HepG2 (cell line): Measurements from ENCODE around the gene TAMALIN.

Source experiments
- ELF1 ChIP-seq: sonication (generic); formaldehyde crosslinking; IDR thresholded peaks from 2 replicates; pipeline ENCODE4 v1.4.0; 2020; ENCODE audit warnings: missing genetic modification reagents
- ZFX ChIP-seq: sonication (generic); formaldehyde crosslinking; IDR thresholded peaks from 2 replicates; pipeline ENCODE4 v1.4.0; 2020; ENCODE audit warnings: mild to moderate bottlenecking, low read depth, missing genetic modification reagents, moderate library complexity
- TF ChIP-seq, protein P1 (sequence below): sonication (generic); formaldehyde crosslinking; IDR thresholded peaks from 2 replicates; pipeline ENCODE4 v1.5.0; 2020; ENCODE audit warnings: mild to moderate bottlenecking, missing genetic modification reagents, moderate library complexity

DNA sequence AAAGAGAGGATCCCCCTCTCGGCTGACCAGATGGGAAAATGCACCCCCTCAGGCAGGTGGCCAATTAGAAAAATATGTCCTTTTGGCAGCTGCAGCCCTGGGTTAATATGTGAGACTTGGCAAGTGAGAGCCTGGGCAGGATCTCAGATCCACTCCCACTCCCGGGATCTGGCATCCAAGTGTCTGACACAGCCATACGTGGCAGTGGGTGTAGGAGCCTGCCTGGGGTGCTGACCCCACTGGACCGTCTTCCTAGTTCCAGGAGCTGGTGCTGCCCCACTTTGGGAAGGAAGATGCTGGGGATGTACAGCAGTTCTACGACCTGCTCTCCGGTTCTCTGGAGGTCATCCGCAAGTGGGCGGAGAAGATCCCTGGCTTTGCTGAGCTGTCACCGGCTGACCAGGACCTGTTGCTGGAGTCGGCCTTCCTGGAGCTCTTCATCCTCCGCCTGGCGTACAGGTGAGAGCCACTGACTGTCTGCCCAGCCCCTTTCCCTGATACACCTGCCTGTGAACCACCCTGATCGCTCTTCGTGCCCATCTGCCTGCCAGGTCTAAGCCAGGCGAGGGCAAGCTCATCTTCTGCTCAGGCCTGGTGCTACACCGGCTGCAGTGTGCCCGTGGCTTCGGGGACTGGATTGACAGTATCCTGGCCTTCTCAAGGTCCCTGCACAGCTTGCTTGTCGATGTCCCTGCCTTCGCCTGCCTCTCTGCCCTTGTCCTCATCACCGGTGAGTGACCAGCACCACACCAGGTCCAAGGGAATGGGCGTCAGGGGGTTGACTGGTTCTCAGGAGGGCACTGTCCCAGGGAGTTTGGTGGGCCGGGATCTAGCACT, 50.3 kb downstream of the TAMALIN start:
- TF ChIP-seq, protein P1, sequence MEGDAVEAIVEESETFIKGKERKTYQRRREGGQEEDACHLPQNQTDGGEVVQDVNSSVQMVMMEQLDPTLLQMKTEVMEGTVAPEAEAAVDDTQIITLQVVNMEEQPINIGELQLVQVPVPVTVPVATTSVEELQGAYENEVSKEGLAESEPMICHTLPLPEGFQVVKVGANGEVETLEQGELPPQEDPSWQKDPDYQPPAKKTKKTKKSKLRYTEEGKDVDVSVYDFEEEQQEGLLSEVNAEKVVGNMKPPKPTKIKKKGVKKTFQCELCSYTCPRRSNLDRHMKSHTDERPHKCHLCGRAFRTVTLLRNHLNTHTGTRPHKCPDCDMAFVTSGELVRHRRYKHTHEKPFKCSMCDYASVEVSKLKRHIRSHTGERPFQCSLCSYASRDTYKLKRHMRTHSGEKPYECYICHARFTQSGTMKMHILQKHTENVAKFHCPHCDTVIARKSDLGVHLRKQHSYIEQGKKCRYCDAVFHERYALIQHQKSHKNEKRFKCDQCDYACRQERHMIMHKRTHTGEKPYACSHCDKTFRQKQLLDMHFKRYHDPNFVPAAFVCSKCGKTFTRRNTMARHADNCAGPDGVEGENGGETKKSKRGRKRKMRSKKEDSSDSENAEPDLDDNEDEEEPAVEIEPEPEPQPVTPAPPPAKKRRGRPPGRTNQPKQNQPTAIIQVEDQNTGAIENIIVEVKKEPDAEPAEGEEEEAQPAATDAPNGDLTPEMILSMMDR (CRISPR knock-in tag) = no peak
- TF ChIP-seq ZFX (no peak), ELF1 (no peak)
